ENCODE measurements around the gene CA5B. TPM values are rescaled to one million over a fixed set of nuclear protein-coding genes. Genes with fewer than 3 reads are reported as not detected.
A peak's percentile ranks its signal among the peaks of the same experiment; 100 is the strongest.

CA5B gene
- total RNA-seq, 1 experiment from 2014 or later: 15.3 TPM

DNA sequence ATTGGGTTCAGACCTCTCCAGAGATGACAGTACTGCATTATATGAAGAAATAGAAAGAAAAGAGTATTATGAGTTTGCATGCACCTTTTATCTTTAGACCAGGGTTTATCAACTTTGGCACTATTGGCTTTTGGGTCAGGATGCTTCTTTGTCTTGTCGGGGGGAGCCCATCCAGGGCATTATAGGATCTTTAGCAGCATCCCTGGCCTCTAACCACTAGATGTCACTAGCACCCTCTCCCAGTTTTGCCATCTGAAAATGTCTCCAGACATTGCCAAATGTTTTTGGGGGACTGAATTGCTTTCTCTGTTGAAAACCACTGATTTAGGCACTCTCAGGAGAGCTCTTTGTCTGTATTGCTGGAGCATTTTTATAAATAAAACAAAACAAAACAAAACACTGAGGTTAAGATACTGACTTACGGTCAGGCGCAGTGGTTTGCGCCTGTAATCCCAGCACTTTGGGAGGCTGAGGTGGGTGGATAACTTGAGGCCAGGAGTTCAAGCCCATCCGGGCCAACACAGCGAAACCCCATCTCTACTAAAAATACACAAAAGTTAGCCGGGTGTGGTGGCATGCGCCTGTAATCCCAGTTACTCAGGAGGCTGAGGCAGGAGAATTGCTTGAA is 23.6 kb downstream of the CA5B start:
- H3K36me3 Mint-ChIP-seq (ENCODE audit: insufficient read depth, unreplicated experiment): peaks cover 11% of the 10 kb centered on the region
- intact Hi-C loops (cut with micrococcal nuclease): loop anchor here (10.0 kb wide), 2 partner anchors 213 to 913 kb away; no protein-coding TSS in a partner anchor
- POLR2A ChIA-PET: no interaction called here
- H3K27me3 Mint-ChIP-seq (ENCODE audit: insufficient read depth, unreplicated experiment): no peaks in the 10 kb centered on the region
- H3K4me3 Mint-ChIP-seq (ENCODE audit: unreplicated experiment): no peak overlapping the region
- BruUV-seq (replicated peaks): no TSS peak
- TF ChIP-seq CTCF (IDR thresholded peaks at IDR 0.05; ENCODE audit: unreplicated experiment): peak; percentile 63
- H3K27ac Mint-ChIP-seq (ENCODE audit: low read depth, unreplicated experiment): no peak overlapping the region
- no peaks in the 10 kb centered on the region for H3K9me3 Mint-ChIP-seq (ENCODE audit: unreplicated experiment)
- H3K4me1 Mint-ChIP-seq (ENCODE audit: insufficient read depth, unreplicated experiment): no peaks in the 10 kb centered on the region
- DNase-seq (ENCODE audit: unreplicated experiment): peak; percentile 54
- CTCF ChIA-PET: interaction anchor here (0.6 to 1.6 kb wide), 7 partner anchors 9 to 281 kb away, joined by 3 to 6 read pairs (median 3); partner anchors contain the start of gene CA5B

- no peak for DNase-seq (ENCODE audit: unreplicated experiment)
- POLR2A ChIA-PET: interaction anchor here (0.5 to 0.7 kb wide), 2 partner anchors 21 to 145 kb away, joined by 3 to 4 read pairs; no protein-coding TSS in a partner anchor
- BruUV-seq (replicated peaks): no TSS peak
Observed at GRCh38 chrX:15769300-15769954, 31.4 kb downstream of the CA5B start.

GRCh38 chrX:15781961-15782699 is 44.1 kb downstream of the CA5B start:
- DNase-seq (ENCODE audit: unreplicated experiment): no peak
- Mint-ChIP-seq H3K4me1 (ENCODE audit: insufficient read depth, unreplicated experiment) (no peaks in the 10 kb centered on the region), H3K27ac (ENCODE audit: low read depth, unreplicated experiment) (no peak overlapping the region), H3K4me3 (ENCODE audit: unreplicated experiment) (no peak overlapping the region), H3K9me3 (ENCODE audit: unreplicated experiment) (no peaks in the 10 kb centered on the region), H3K27me3 (ENCODE audit: insufficient read depth, unreplicated experiment) (no peaks in the 10 kb centered on the region), H3K36me3 (ENCODE audit: insufficient read depth, unreplicated experiment) (peaks cover 17% of the 10 kb centered on the region)
- POLR2A ChIA-PET: interaction anchor here (0.8 kb wide), 1 partner anchor 87 kb away, joined by 3 read pairs; no protein-coding TSS in a partner anchor
- BruUV-seq (replicated peaks): no TSS peak
- CTCF ChIA-PET: no interaction called here
- TF ChIP-seq CTCF (IDR thresholded peaks at IDR 0.05; ENCODE audit: unreplicated experiment): no peak
- intact Hi-C loops (cut with micrococcal nuclease): no loop called here

More at GRCh38 chrX:15769300-15769954, 31.4 kb downstream of the CA5B start:
- peaks cover under 1% of the 10 kb centered on the region for H3K36me3 Mint-ChIP-seq (ENCODE audit: insufficient read depth, unreplicated experiment)
- CTCF ChIA-PET: interaction anchor here (0.7 kb wide), 1 partner anchor 301 kb away, joined by 3 read pairs; no protein-coding TSS in a partner anchor
- no peaks in the 10 kb centered on the region for H3K4me1 Mint-ChIP-seq (ENCODE audit: insufficient read depth, unreplicated experiment)
- H3K27me3 Mint-ChIP-seq (ENCODE audit: insufficient read depth, unreplicated experiment): no peaks in the 10 kb centered on the region
- intact Hi-C loops (cut with micrococcal nuclease): loop anchor here (10.0 kb wide), 2 partner anchors 205 to 905 kb away; no protein-coding TSS in a partner anchor
- no peak overlapping the region for H3K4me3 Mint-ChIP-seq (ENCODE audit: unreplicated experiment)
- H3K27ac Mint-ChIP-seq (ENCODE audit: low read depth, unreplicated experiment): no peak overlapping the region
- no peak for TF ChIP-seq CTCF (IDR thresholded peaks at IDR 0.05; ENCODE audit: unreplicated experiment)
- H3K9me3 Mint-ChIP-seq (ENCODE audit: unreplicated experiment): no peaks in the 10 kb centered on the region

Data from MCF 10A (cell line).